ENCODE measurements around the gene RNU2-63P.

DNA sequence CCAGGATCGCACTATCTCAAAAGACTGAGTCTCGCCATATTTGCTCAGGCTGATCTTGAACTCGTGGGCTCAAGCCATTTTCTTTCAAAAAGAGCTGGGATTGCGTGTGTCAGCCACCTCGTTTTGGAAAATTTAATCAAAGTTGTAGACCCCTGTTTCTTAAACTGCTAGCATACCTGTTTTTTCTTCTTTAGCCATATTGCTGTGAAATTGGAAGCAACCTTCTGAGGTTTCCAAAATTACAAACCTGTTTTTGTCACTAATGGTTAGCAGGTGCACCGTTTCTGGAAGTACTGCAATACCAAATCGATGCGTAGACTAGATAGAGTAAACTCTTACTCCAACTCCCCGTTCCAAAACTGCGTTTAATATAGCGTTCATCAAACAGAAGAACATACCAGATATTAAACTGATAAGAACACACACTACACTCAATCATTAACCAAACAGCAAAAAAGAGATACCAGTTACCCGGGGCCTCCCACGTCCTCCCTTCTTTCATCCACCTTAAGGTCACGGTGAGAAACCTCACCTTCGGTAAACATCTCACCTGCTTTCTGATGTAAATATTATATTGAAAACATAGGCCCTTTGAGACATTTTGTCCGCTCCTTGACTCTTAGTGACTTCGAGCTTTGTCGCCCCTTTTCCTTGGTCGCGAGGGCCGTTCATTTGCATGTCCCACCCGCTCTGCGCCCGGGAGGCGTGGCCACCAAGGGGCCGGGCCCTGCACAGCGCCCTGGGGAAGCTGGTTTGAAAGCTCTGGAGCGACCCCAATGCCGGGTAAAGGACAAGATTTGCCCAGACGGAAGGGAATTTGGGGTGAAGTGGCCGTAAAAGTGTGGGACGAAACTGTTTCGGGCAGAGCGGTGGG is at the start of gene RNU2-63P:
- peak; percentile 100 for TF ChIP-seq POLR2AphosphoS5 (IDR thresholded peaks at IDR 0.05; ENCODE audit: borderline replicate concordance, low read depth, low read length)
- TF ChIP-seq EZH2 (IDR thresholded peaks at IDR 0.05) = no peak
- TF ChIP-seq FOXP2 (optimal IDR thresholded peaks at IDR 0.05; ENCODE audit: control extremely low read depth, extremely low read length, insufficient read depth) = no peak
